SU-DHL-6 (cell line): ENCODE measurements around the gene SSNA1.

Experiments used
- H2AFZ ChIP-seq: fragments of 200-600 bp; sonication (generic); 2 replicates; pipeline ENCODE4 v1.6.1; 2014; ENCODE audit warnings: low read depth, mild to moderate bottlenecking, moderate library complexity, mixed read lengths, antibody characterized with exemption, low read length; ENCODE audit not compliant: severe bottlenecking
- H3F3A ChIP-seq: fragments of 200-600 bp; shearing (Covaris generic); 2 replicates; pipeline ENCODE4 v1.6.0; 2016; ENCODE audit warnings: antibody characterized with exemption, mild to moderate bottlenecking; ENCODE audit not compliant: insufficient read depth
- H3K27ac ChIP-seq: fragments of 200-600 bp; sonication (generic); 2 replicates; pipeline ENCODE4 v1.5.1; 2016; ENCODE audit warnings: low read depth, mild to moderate bottlenecking, low read length, moderate library complexity, mixed read lengths
- H3K27me3 ChIP-seq: fragments of 200-600 bp; sonication (generic), shearing (Covaris generic); 2 replicates; pipeline ENCODE4 v1.6.0; 2014; ENCODE audit warnings: mild to moderate bottlenecking, low read length
- H3K36me3 ChIP-seq: fragments of 200-600 bp; sonication (generic); 2 replicates; pipeline ENCODE4 v1.6.1; 2014; ENCODE audit warnings: mild to moderate bottlenecking, low read length, mixed read lengths
- H3K4me2 ChIP-seq: fragments of 300-600, 200-600 bp; shearing (Covaris generic), sonication (generic); 2 replicates; pipeline ENCODE4 v1.6.0; 2014; ENCODE audit warnings: low read length, low read depth, mild to moderate bottlenecking; ENCODE audit not compliant: poor library complexity, severe bottlenecking
- H3K4me3 ChIP-seq: fragments of 200-600 bp; sonication (generic); 2 replicates; pipeline ENCODE4 v1.5.1; 2014; ENCODE audit warnings: antibody characterized with exemption, low read length, mild to moderate bottlenecking, mixed read lengths; ENCODE audit not compliant: insufficient read depth, poor library complexity, severe bottlenecking
- H3K79me2 ChIP-seq: fragments of 200-600 bp; sonication (generic); 2 replicates; pipeline ENCODE4 v1.6.1; 2014; ENCODE audit warnings: mild to moderate bottlenecking, low read length, moderate library complexity; ENCODE audit not compliant: insufficient read depth
- H3K9ac ChIP-seq: fragments of 200-600 bp; sonication (generic); 2 replicates; pipeline ENCODE4 v1.7.0; 2014; ENCODE audit warnings: mild to moderate bottlenecking, low read length
- H3K9me2 ChIP-seq: fragments of 200-600 bp; sonication (generic); replicated peaks from 2 replicates; pipeline ENCODE4 v1.6.1; 2014; ENCODE audit warnings: low read length; ENCODE audit not compliant: insufficient read depth
- H3K9me3 ChIP-seq: fragments of 200-600 bp; sonication (generic); 2 replicates; pipeline ENCODE4 v1.6.1; 2014; ENCODE audit warnings: low read length, mixed read lengths; ENCODE audit not compliant: insufficient read depth
- H4K20me1 ChIP-seq: fragments of 200-600 bp; sonication (generic); 2 replicates; pipeline ENCODE4 v1.6.1; 2014; ENCODE audit warnings: low read depth, mild to moderate bottlenecking, antibody characterized with exemption, low read length, moderate library complexity, mixed read lengths
- EZH2phosphoT487 ChIP-seq: fragments of 200-600 bp; sonication (generic), shearing (Covaris generic); conservative IDR thresholded peaks from 2 replicates; pipeline ENCODE4 v1.6.1; 2018; ENCODE audit warnings: mild to moderate bottlenecking, antibody characterized with exemption, low read length, moderate library complexity, mixed read lengths
- TF ChIP-seq, protein P1 (sequence below): fragments of 200-600 bp; sonication (generic); IDR thresholded peaks from one replicate; pipeline ENCODE4 v1.5.1; 2017; ENCODE audit warnings: antibody characterized with exemption, mild to moderate bottlenecking, low read length, moderate library complexity; ENCODE audit not compliant: insufficient read depth, poor library complexity, severe bottlenecking

The SSNA1 gene

DNA sequence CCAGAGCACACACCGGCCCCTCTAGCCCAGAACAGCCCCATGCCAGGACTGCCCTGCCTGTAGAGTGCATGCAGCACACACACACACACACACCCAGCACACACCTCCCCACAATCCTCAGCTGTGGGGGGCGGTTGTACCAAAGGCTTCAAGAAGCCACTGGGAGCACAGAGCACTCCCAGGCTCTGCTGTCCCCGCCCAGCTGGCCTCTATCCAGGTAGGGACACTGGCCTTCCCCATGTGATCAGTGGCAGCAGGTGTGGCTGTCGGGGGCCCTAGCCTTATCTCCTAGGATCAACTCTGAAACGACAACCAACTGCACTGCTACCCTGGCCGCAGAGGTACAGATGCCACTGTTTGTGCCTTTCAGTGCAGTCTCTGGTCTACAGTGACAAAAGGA lies 2.1 kb upstream of the SSNA1 start:
- TF ChIP-seq EZH2phosphoT487 = no peak
- TF ChIP-seq, protein P1, sequence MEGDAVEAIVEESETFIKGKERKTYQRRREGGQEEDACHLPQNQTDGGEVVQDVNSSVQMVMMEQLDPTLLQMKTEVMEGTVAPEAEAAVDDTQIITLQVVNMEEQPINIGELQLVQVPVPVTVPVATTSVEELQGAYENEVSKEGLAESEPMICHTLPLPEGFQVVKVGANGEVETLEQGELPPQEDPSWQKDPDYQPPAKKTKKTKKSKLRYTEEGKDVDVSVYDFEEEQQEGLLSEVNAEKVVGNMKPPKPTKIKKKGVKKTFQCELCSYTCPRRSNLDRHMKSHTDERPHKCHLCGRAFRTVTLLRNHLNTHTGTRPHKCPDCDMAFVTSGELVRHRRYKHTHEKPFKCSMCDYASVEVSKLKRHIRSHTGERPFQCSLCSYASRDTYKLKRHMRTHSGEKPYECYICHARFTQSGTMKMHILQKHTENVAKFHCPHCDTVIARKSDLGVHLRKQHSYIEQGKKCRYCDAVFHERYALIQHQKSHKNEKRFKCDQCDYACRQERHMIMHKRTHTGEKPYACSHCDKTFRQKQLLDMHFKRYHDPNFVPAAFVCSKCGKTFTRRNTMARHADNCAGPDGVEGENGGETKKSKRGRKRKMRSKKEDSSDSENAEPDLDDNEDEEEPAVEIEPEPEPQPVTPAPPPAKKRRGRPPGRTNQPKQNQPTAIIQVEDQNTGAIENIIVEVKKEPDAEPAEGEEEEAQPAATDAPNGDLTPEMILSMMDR = no peak
- Histone ChIP-seq H3K9ac (no peak overlapping the region), H3K36me3 (no peaks in the 10 kb centered on the region), H3K27me3 (no peaks in the 10 kb centered on the region), H4K20me1 (no peaks in the 10 kb centered on the region), H3K4me2 (peak overlapping the region; percentile 79), H3K4me3 (no peak overlapping the region), H3K9me3 (no peaks in the 10 kb centered on the region), H3K27ac (no peak overlapping the region), H3K79me2 (peaks cover 20% of the 10 kb centered on the region), H3F3A (no peaks in the 10 kb centered on the region), H3K9me2 (no peaks in the 10 kb centered on the region), H2AFZ (no peak overlapping the region)

DNA sequence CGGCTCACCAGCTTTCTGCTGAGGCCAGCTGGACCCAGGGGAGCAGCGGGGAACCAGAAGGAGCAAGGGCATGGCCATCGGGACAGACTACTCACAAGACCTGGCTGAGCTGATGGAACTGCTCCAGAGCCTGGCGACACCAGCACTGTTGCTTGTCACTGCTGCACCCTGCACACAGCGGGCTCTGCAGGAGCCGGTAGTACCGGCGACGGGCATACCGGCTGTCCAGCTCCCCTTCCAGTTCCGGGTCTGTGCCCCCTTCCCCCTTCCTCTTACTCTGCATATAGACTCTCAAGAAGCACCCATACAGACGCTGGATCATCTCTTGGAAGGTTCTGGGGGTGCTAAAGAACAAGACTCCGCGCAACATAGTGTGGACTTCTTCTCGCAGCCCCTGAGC lies 1.1 kb upstream of the SSNA1 start:
- no peaks in the 10 kb centered on the region for H4K20me1 ChIP-seq
- TF ChIP-seq, protein P1 = no peak
- no peak for TF ChIP-seq EZH2phosphoT487
- H3K9me3 ChIP-seq = no peaks in the 10 kb centered on the region
- no peak overlapping the region for H3K27ac ChIP-seq
- H2AFZ ChIP-seq = no peak overlapping the region
- no peaks in the 10 kb centered on the region for H3K9me2 ChIP-seq
- H3K4me2 ChIP-seq = peak overlapping the region; percentile 79
- peaks cover 20% of the 10 kb centered on the region for H3K79me2 ChIP-seq
- H3K27me3 ChIP-seq = no peaks in the 10 kb centered on the region
- H3K36me3 ChIP-seq = no peaks in the 10 kb centered on the region
- H3K4me3 ChIP-seq = peak overlapping the region; percentile 96
- H3K9ac ChIP-seq = peak overlapping the region; percentile 97
- no peaks in the 10 kb centered on the region for H3F3A ChIP-seq

DNA sequence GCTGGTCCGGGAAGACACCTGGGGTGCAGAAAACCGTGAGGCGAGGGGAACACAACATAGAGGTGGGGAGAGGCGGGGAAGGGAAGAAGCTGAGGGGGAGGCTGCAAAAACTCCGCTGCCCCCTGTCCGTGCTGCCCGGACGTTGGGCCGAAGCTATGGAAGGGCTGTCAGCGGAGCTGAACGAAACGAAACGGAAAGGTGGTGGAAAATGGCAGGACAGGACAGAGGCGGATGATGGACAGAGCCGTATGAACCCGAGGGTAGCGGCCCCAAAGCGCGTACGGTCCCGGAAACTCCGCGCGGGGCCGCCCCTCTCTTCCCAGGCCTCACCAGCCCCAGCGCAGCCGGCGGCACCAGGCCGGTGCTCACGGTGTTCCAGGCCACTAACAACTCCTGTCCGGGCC lies 388 bp upstream of the SSNA1 start:
- Histone ChIP-seq H3K9ac (peak overlapping the region; percentile 97), H3K9me3 (no peaks in the 10 kb centered on the region), H3K27me3 (no peaks in the 10 kb centered on the region), H3K9me2 (no peaks in the 10 kb centered on the region), H3K79me2 (peaks cover 20% of the 10 kb centered on the region), H3F3A (no peaks in the 10 kb centered on the region), H3K27ac (peak overlapping the region; percentile 85; the same call in 1 of the 2 replicates), H4K20me1 (no peaks in the 10 kb centered on the region), H3K36me3 (no peaks in the 10 kb centered on the region), H2AFZ (peak overlapping the region; percentile 90), H3K4me3 (peak overlapping the region; percentile 96), H3K4me2 (peak overlapping the region; percentile 79)
- TF ChIP-seq EZH2phosphoT487 = no peak
- TF ChIP-seq, protein P1 = no peak
